GM12873 (cell line): ENCODE measurements around the gene SLC38A9.

Source experiments
- CTCF ChIP-seq: IDR thresholded peaks from 2 replicates; pipeline ENCODE4 v1.5.1; 2012; ENCODE audit warnings: low read depth, mild to moderate bottlenecking, moderate library complexity, low read length, control low read depth; ENCODE audit not compliant: insufficient read depth; ENCODE audit errors: missing control alignments

Gene SLC38A9

GRCh38 chr5:55715519-55716078, 3.5 kb upstream of the SLC38A9 start:
- no peak for TF ChIP-seq CTCF

GRCh38 chr5:55714749-55715148, 2.6 kb upstream of the SLC38A9 start:
- TF ChIP-seq CTCF: no peak

GRCh38 chr5:55714339-55714738, 2.2 kb upstream of the SLC38A9 start:
- TF ChIP-seq CTCF: no peak

GRCh38 chr5:55713871-55714270, 1.7 kb upstream of the SLC38A9 start:
- TF ChIP-seq CTCF: no peak

- no peak for TF ChIP-seq CTCF
Measured at GRCh38 chr5:55711507-55712022, 559 bp downstream of the SLC38A9 start.

- no peak for TF ChIP-seq CTCF
Measured at GRCh38 chr5:55708732-55709131, 3.4 kb downstream of the SLC38A9 start.

GRCh38 chr5:55706230-55706629, 5.9 kb downstream of the SLC38A9 start:
- TF ChIP-seq CTCF: no peak
